WTC11 (cell line): ENCODE measurements around the gene C22orf23. TPM values are rescaled to one million over a fixed set of nuclear protein-coding genes. Genes with fewer than 3 reads are reported as not detected.

ENCODE experiments used
- ATAC-seq: fragments of 200-7000 bp; cut with Tn5 transposase; 2 replicates; pipeline ENCODE4 v1.10.0; 2021; ENCODE audit warnings: mild to moderate bottlenecking, moderate library complexity
- CTCF ChIA-PET: fragments of 300-600 bp; sonication (Branson Sonifier 250); formaldehyde crosslinking; loops from one replicate; lab custom pipeline; 2021; ENCODE audit warnings: antibody characterized with exemption; lab: Charles Lee
- POLR2A ChIA-PET: fragments of 350-600 bp; sonication (Branson Sonifier 250); formaldehyde crosslinking; loops from one replicate; lab custom pipeline; 2021; ENCODE audit warnings: antibody characterized with exemption; lab: Charles Lee
- DNase-seq: peaks from one replicate; pipeline ENCODE4 v3.0.0; 2021; ENCODE audit warnings: low spot score
- H3K27ac Mint-ChIP-seq: 2 replicates; pipeline ENCODE4 v1.8.0; 2021; ENCODE audit warnings: mixed read lengths
- H3K27me3 Mint-ChIP-seq: 2 replicates; pipeline ENCODE4 v1.8.0; 2021; ENCODE audit warnings: low read depth, mild to moderate bottlenecking, moderate library complexity, mixed read lengths
- H3K36me3 Mint-ChIP-seq: 2 replicates; pipeline ENCODE4 v1.8.0; 2021; ENCODE audit warnings: mixed read lengths
- H3K4me1 Mint-ChIP-seq: 2 replicates; pipeline ENCODE4 v1.8.0; 2022; ENCODE audit warnings: mixed read lengths
- H3K4me3 Mint-ChIP-seq: 2 replicates; pipeline ENCODE4 v1.8.0; 2021; ENCODE audit warnings: mild to moderate bottlenecking, moderate library complexity, mixed read lengths
- H3K9me3 Mint-ChIP-seq: 2 replicates; pipeline ENCODE4 v1.8.0; 2021; ENCODE audit warnings: mixed read lengths
- FOXK1 ChIP-seq: sonication (generic); formaldehyde crosslinking; IDR thresholded peaks from 2 replicates; pipeline ENCODE4 v1.8.0; 2022; ENCODE audit warnings: mild to moderate bottlenecking, moderate library complexity, missing genetic modification reagents
- RELA ChIP-seq: sonication (generic); formaldehyde crosslinking; IDR thresholded peaks from 2 replicates; pipeline ENCODE4 v1.8.1; 2022; ENCODE audit warnings: missing genetic modification reagents, mild to moderate bottlenecking, borderline replicate concordance
- TP53 ChIP-seq: sonication (generic); formaldehyde crosslinking; IDR thresholded peaks from 2 replicates; pipeline ENCODE4 v1.8.1; 2023; ENCODE audit warnings: mild to moderate bottlenecking, missing genetic modification reagents
- USF1 ChIP-seq: sonication (generic); formaldehyde crosslinking; IDR thresholded peaks from 2 replicates; pipeline ENCODE4 v1.8.0; 2022; ENCODE audit warnings: mild to moderate bottlenecking, missing genetic modification reagents
- ZBTB21 ChIP-seq: sonication (generic); formaldehyde crosslinking; IDR thresholded peaks from 2 replicates; pipeline ENCODE4 v1.8.1; 2023; ENCODE audit warnings: mild to moderate bottlenecking, missing genetic modification reagents, borderline replicate concordance
- ZMAT4 ChIP-seq: fragments of 250-450 bp; sonication (Bioruptor Pico); IDR thresholded peaks from 2 replicates; pipeline ENCODE4 v1.9.0; 2021; ENCODE audit warnings: mild to moderate bottlenecking
- ZNF423 ChIP-seq: fragments of 250-450 bp; sonication (Bioruptor Pico); IDR thresholded peaks from 2 replicates; pipeline ENCODE4 v2.1.2; 2022; ENCODE audit warnings: mild to moderate bottlenecking, moderate library complexity
- ZNF425 ChIP-seq: fragments of 250-450 bp; sonication (Bioruptor Pico); conservative IDR thresholded peaks from 2 replicates; pipeline ENCODE4 v1.9.0; 2021; ENCODE audit warnings: mild to moderate bottlenecking
- ZNF532 ChIP-seq: fragments of 250-450 bp; sonication (Bioruptor Pico); IDR thresholded peaks from 2 replicates; pipeline ENCODE4 v1.9.0; 2021; ENCODE audit warnings: mild to moderate bottlenecking, borderline replicate concordance
- total RNA-seq: library from RNA; stranded (reverse); gene quantifications from 3 replicates; pipeline ENCODE4 v1.2.3, GENCODE V29; 2021
- TF ChIP-seq, protein P1 (sequence below): sonication (generic); formaldehyde crosslinking; IDR thresholded peaks from 2 replicates; pipeline ENCODE4 v1.8.1; 2023; ENCODE audit warnings: mild to moderate bottlenecking, missing genetic modification reagents
- TF ChIP-seq, protein P2 (sequence below): sonication (generic); formaldehyde crosslinking; IDR thresholded peaks from 2 replicates; pipeline ENCODE4 v1.8.1; 2022; ENCODE audit warnings: low read depth, mild to moderate bottlenecking, moderate library complexity, missing genetic modification reagents, borderline replicate concordance
- TF ChIP-seq, protein P3 (sequence below): sonication (generic); formaldehyde crosslinking; IDR thresholded peaks from 2 replicates; pipeline ENCODE4 v1.8.1; 2023; ENCODE audit warnings: mild to moderate bottlenecking, missing genetic modification reagents, moderate library complexity
- TF ChIP-seq, protein P4 (sequence below): sonication (generic); formaldehyde crosslinking; IDR thresholded peaks from 2 replicates; pipeline ENCODE4 v1.8.0; 2022; ENCODE audit warnings: mild to moderate bottlenecking, missing genetic modification reagents
- TF ChIP-seq, protein P5 (sequence below): sonication (generic); formaldehyde crosslinking; IDR thresholded peaks from 2 replicates; pipeline ENCODE4 v1.8.0; 2023; ENCODE audit warnings: missing genetic modification reagents
- TF ChIP-seq, protein P6 (sequence below): sonication (generic); formaldehyde crosslinking; IDR thresholded peaks from 2 replicates; pipeline ENCODE4 v1.8.0; 2022; ENCODE audit warnings: mild to moderate bottlenecking, missing genetic modification reagents

Gene C22orf23
- total RNA-seq, 1 experiment from 2014 or later = 0.72 TPM

GRCh38 chr22:37989146-37990045, 36.0 kb upstream of the C22orf23 start:
- ATAC-seq (no peak), DNase-seq (no peak)
- no peak for TF ChIP-seq FOXK1 (CRISPR knock-in tag)
- TF ChIP-seq, protein P1, sequence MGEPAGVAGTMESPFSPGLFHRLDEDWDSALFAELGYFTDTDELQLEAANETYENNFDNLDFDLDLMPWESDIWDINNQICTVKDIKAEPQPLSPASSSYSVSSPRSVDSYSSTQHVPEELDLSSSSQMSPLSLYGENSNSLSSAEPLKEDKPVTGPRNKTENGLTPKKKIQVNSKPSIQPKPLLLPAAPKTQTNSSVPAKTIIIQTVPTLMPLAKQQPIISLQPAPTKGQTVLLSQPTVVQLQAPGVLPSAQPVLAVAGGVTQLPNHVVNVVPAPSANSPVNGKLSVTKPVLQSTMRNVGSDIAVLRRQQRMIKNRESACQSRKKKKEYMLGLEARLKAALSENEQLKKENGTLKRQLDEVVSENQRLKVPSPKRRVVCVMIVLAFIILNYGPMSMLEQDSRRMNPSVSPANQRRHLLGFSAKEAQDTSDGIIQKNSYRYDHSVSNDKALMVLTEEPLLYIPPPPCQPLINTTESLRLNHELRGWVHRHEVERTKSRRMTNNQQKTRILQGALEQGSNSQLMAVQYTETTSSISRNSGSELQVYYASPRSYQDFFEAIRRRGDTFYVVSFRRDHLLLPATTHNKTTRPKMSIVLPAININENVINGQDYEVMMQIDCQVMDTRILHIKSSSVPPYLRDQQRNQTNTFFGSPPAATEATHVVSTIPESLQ (CRISPR knock-in tag) = no peak
- TF ChIP-seq TP53 (CRISPR knock-in tag) = no peak
- no peak for TF ChIP-seq ZNF425 (CRISPR knock-in tag)
- no peak for TF ChIP-seq USF1
- TF ChIP-seq RELA (CRISPR knock-in tag) = no peak
- TF ChIP-seq, protein P2, sequence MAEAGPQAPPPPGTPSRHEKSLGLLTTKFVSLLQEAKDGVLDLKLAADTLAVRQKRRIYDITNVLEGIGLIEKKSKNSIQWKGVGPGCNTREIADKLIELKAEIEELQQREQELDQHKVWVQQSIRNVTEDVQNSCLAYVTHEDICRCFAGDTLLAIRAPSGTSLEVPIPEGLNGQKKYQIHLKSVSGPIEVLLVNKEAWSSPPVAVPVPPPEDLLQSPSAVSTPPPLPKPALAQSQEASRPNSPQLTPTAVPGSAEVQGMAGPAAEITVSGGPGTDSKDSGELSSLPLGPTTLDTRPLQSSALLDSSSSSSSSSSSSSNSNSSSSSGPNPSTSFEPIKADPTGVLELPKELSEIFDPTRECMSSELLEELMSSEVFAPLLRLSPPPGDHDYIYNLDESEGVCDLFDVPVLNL (CRISPR knock-in tag) = no peak
- TF ChIP-seq, protein P3, sequence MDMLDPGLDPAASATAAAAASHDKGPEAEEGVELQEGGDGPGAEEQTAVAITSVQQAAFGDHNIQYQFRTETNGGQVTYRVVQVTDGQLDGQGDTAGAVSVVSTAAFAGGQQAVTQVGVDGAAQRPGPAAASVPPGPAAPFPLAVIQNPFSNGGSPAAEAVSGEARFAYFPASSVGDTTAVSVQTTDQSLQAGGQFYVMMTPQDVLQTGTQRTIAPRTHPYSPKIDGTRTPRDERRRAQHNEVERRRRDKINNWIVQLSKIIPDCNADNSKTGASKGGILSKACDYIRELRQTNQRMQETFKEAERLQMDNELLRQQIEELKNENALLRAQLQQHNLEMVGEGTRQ (CRISPR knock-in tag) = no peak
- TF ChIP-seq, protein P4, sequence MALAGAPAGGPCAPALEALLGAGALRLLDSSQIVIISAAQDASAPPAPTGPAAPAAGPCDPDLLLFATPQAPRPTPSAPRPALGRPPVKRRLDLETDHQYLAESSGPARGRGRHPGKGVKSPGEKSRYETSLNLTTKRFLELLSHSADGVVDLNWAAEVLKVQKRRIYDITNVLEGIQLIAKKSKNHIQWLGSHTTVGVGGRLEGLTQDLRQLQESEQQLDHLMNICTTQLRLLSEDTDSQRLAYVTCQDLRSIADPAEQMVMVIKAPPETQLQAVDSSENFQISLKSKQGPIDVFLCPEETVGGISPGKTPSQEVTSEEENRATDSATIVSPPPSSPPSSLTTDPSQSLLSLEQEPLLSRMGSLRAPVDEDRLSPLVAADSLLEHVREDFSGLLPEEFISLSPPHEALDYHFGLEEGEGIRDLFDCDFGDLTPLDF (CRISPR knock-in tag) = no peak
- TF ChIP-seq, protein P5, sequence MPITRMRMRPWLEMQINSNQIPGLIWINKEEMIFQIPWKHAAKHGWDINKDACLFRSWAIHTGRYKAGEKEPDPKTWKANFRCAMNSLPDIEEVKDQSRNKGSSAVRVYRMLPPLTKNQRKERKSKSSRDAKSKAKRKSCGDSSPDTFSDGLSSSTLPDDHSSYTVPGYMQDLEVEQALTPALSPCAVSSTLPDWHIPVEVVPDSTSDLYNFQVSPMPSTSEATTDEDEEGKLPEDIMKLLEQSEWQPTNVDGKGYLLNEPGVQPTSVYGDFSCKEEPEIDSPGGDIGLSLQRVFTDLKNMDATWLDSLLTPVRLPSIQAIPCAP = no peak
- no peak for TF ChIP-seq ZNF532
- TF ChIP-seq ZBTB21 (CRISPR knock-in tag) = no peak
- TF ChIP-seq, protein P6, sequence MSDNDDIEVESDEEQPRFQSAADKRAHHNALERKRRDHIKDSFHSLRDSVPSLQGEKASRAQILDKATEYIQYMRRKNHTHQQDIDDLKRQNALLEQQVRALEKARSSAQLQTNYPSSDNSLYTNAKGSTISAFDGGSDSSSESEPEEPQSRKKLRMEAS (CRISPR knock-in tag) = no peak
- no peak for TF ChIP-seq ZNF423 (CRISPR knock-in tag)
- TF ChIP-seq ZMAT4 = no peak
- H3K4me3 Mint-ChIP-seq = no peak overlapping the region
- H3K27ac Mint-ChIP-seq = no peak overlapping the region
- CTCF ChIA-PET = interaction anchor here (1.5 kb wide), 1 partner anchor 9 kb away, joined by 3 read pairs; no protein-coding TSS in a partner anchor
- peaks cover 11% of the 10 kb centered on the region for H3K4me1 Mint-ChIP-seq
- H3K9me3 Mint-ChIP-seq = no peaks in the 10 kb centered on the region
- no peaks in the 10 kb centered on the region for H3K36me3 Mint-ChIP-seq
- peaks cover 3% of the 10 kb centered on the region; the same call in 1 of the 2 replicates for H3K27me3 Mint-ChIP-seq
- POLR2A ChIA-PET = no interaction called here
